Loucy (cell line): ENCODE measurements around the gene SUPT4H1.

Experiments
- H2AFZ ChIP-seq: fragments of 200-600 bp; sonication (generic); 2 replicates; pipeline ENCODE4 v1.6.0; 2016; ENCODE audit warnings: antibody characterized with exemption, mild to moderate bottlenecking, low read length, moderate library complexity
- H3F3A ChIP-seq: fragments of 200-600 bp; 2 replicates; pipeline ENCODE4 v1.6.0; 2016; ENCODE audit warnings: antibody characterized with exemption, low read depth, mild to moderate bottlenecking
- H3K27me3 ChIP-seq: fragments of 200-600 bp; sonication (generic); 2 replicates; pipeline ENCODE4 v1.6.1; 2014; ENCODE audit warnings: low read length, mild to moderate bottlenecking; ENCODE audit not compliant: insufficient read depth, poor library complexity, severe bottlenecking
- H3K36me3 ChIP-seq: fragments of 200-600 bp; sonication (generic); 2 replicates; pipeline ENCODE4 v1.6.1; 2016; ENCODE audit warnings: low read length; ENCODE audit not compliant: insufficient read depth
- H3K4me1 ChIP-seq: fragments of 200-600 bp; sonication (generic); 2 replicates; pipeline ENCODE4 v1.5.1; 2014; ENCODE audit warnings: low read length, mild to moderate bottlenecking; ENCODE audit not compliant: insufficient read depth, poor library complexity, severe bottlenecking
- H3K4me2 ChIP-seq: fragments of 200-600 bp; sonication (generic); 2 replicates; pipeline ENCODE4 v1.6.0; 2014; ENCODE audit warnings: antibody characterized with exemption, low read length, low read depth, mild to moderate bottlenecking; ENCODE audit not compliant: poor library complexity, severe bottlenecking
- H3K4me3 ChIP-seq: fragments of 200-600 bp; sonication (generic); 2 replicates; pipeline ENCODE4 v1.5.1; 2014; ENCODE audit warnings: low read length, mild to moderate bottlenecking, mixed read lengths; ENCODE audit not compliant: poor library complexity, severe bottlenecking
- H3K79me2 ChIP-seq: fragments of 200-600 bp; sonication (generic); 2 replicates; pipeline ENCODE4 v1.6.1; 2014; ENCODE audit warnings: low read length; ENCODE audit not compliant: insufficient read depth
- H3K9ac ChIP-seq: fragments of 200-600 bp; sonication (generic); 2 replicates; pipeline ENCODE4 v1.6.0; 2014; ENCODE audit warnings: mild to moderate bottlenecking, low read depth, low read length, moderate library complexity; ENCODE audit not compliant: poor library complexity, severe bottlenecking
- H3K9me2 ChIP-seq: fragments of 200-600 bp; sonication (generic); replicated peaks from 2 replicates; pipeline ENCODE4 v1.6.1; 2016; ENCODE audit warnings: low read depth, low read length, mixed read lengths
- H3K9me3 ChIP-seq: fragments of 200-600 bp; sonication (generic); 2 replicates; pipeline ENCODE4 v1.6.1; 2014; ENCODE audit warnings: mild to moderate bottlenecking, antibody characterized with exemption, low read length, low read depth; ENCODE audit not compliant: insufficient read depth
- H4K20me1 ChIP-seq: fragments of 200-600 bp; sonication (generic); 2 replicates; pipeline ENCODE4 v1.6.0; 2014; ENCODE audit warnings: antibody characterized with exemption, low read length, mild to moderate bottlenecking; ENCODE audit not compliant: insufficient read depth, poor library complexity, severe bottlenecking
- CTCF ChIP-seq: fragments of 200-600 bp; sonication (generic); conservative IDR thresholded peaks from 2 replicates; pipeline ENCODE4 v1.5.1; 2014; ENCODE audit warnings: mild to moderate bottlenecking, antibody characterized with exemption, low read length
- EZH2phosphoT487 ChIP-seq: fragments of 200-600 bp; IDR thresholded peaks from 2 replicates; pipeline ENCODE4 v1.6.1; 2018; ENCODE audit warnings: antibody characterized with exemption, mild to moderate bottlenecking, moderate library complexity, borderline replicate concordance

SUPT4H1 gene

GRCh38 chr17:58360296-58361063 is 8.5 kb upstream of the SUPT4H1 start:
- TF ChIP-seq CTCF: no peak
- no peak for TF ChIP-seq EZH2phosphoT487

GRCh38 chr17:58358408-58359172 is 6.6 kb upstream of the SUPT4H1 start:
- H3K36me3 ChIP-seq: peaks cover 75% of the 10 kb centered on the region; the same call in 1 of the 2 replicates
- no peak overlapping the region for H3K9ac ChIP-seq
- no peaks in the 10 kb centered on the region for H3K9me3 ChIP-seq
- H2AFZ ChIP-seq: no peak overlapping the region
- no peak overlapping the region for H3K4me2 ChIP-seq
- H3K27me3 ChIP-seq: no peaks in the 10 kb centered on the region
- no peak overlapping the region for H3K4me3 ChIP-seq
- H3K9me2 ChIP-seq: no peaks in the 10 kb centered on the region
- peaks cover 7% of the 10 kb centered on the region; the same call in 1 of the 2 replicates for H3F3A ChIP-seq
- H3K79me2 ChIP-seq: no peaks in the 10 kb centered on the region; the same call in 1 of the 2 replicates
- no peaks in the 10 kb centered on the region for H4K20me1 ChIP-seq
- TF ChIP-seq CTCF (no peak), EZH2phosphoT487 (no peak)
- no peaks in the 10 kb centered on the region for H3K4me1 ChIP-seq

More at GRCh38 chr17:58360296-58361063, 8.5 kb upstream of the SUPT4H1 start:
- H3K9ac ChIP-seq: no peak overlapping the region
- H3K4me1 ChIP-seq: no peaks in the 10 kb centered on the region
- no peaks in the 10 kb centered on the region for H3K9me3 ChIP-seq
- H3K4me3 ChIP-seq: no peak overlapping the region
- no peaks in the 10 kb centered on the region for H3K9me2 ChIP-seq
- no peak overlapping the region for H2AFZ ChIP-seq
- H3K4me2 ChIP-seq: no peak overlapping the region
- H3K79me2 ChIP-seq: peaks cover 9% of the 10 kb centered on the region
- H3K27me3 ChIP-seq: no peaks in the 10 kb centered on the region
- no peaks in the 10 kb centered on the region for H3F3A ChIP-seq
- peaks cover 85% of the 10 kb centered on the region; the same call in 1 of the 2 replicates for H3K36me3 ChIP-seq
- H4K20me1 ChIP-seq: no peaks in the 10 kb centered on the region

GRCh38 chr17:58357312-58358297 is 5.6 kb upstream of the SUPT4H1 start:
- Histone ChIP-seq H3K36me3 (peaks cover 66% of the 10 kb centered on the region; the same call in 1 of the 2 replicates), H3K9me2 (no peaks in the 10 kb centered on the region), H3K4me2 (no peak overlapping the region), H3K9ac (no peak overlapping the region), H3K4me3 (no peak overlapping the region), H3K79me2 (peaks cover 9% of the 10 kb centered on the region), H2AFZ (no peak overlapping the region), H3F3A (peaks cover 8% of the 10 kb centered on the region; the same call in 1 of the 2 replicates), H3K4me1 (peaks cover 6% of the 10 kb centered on the region), H3K27me3 (no peaks in the 10 kb centered on the region), H3K9me3 (no peaks in the 10 kb centered on the region), H4K20me1 (no peaks in the 10 kb centered on the region)
- TF ChIP-seq EZH2phosphoT487: no peak
- no peak for TF ChIP-seq CTCF
